Breast epithelium (tissue), 3 donors: ENCODE results near the gene TBCA.

ENCODE experiments used
- CTCF ChIP-seq, 3 donors: fragments of 450-650 bp; IDR thresholded peaks; one replicate each; pipeline ENCODE4 v1.5.1; 2016 to 2017; ENCODE audit warnings: antibody characterized with exemption in 3 of 3, mild to moderate bottlenecking in 3 of 3, moderate library complexity in 3 of 3
- POLR2A ChIP-seq: fragments of 450-650 bp; IDR thresholded peaks from one replicate; pipeline ENCODE4 v1.6.1; 2016; ENCODE audit warnings: antibody characterized with exemption, mild to moderate bottlenecking, moderate library complexity
- POLR2AphosphoS5 ChIP-seq, 3 donors: sonication (generic); formaldehyde crosslinking; IDR thresholded peaks; one replicate each; pipeline ENCODE4 v1.6.1; 2017; ENCODE audit warnings: antibody characterized with exemption in 3 of 3

GRCh38 chr5:77751328-77752023 lies 24.7 kb downstream of the TBCA start:
- TF ChIP-seq CTCF (IDR thresholded peaks at IDR 0.05) = no peak
- no peak for TF ChIP-seq POLR2A
- TF ChIP-seq POLR2AphosphoS5 (IDR thresholded peaks at IDR 0.05) = no peak
